Measurements from ENCODE around the gene SLC38A5.
A peak's percentile ranks its signal among the peaks of the same experiment; 100 is the strongest.
"Not testable (repeated sequence)": the region's sequence is repeated elsewhere in the genome, so short reads cannot be mapped to it uniquely, and the experiment has no call there.

Gene SLC38A5

DNA sequence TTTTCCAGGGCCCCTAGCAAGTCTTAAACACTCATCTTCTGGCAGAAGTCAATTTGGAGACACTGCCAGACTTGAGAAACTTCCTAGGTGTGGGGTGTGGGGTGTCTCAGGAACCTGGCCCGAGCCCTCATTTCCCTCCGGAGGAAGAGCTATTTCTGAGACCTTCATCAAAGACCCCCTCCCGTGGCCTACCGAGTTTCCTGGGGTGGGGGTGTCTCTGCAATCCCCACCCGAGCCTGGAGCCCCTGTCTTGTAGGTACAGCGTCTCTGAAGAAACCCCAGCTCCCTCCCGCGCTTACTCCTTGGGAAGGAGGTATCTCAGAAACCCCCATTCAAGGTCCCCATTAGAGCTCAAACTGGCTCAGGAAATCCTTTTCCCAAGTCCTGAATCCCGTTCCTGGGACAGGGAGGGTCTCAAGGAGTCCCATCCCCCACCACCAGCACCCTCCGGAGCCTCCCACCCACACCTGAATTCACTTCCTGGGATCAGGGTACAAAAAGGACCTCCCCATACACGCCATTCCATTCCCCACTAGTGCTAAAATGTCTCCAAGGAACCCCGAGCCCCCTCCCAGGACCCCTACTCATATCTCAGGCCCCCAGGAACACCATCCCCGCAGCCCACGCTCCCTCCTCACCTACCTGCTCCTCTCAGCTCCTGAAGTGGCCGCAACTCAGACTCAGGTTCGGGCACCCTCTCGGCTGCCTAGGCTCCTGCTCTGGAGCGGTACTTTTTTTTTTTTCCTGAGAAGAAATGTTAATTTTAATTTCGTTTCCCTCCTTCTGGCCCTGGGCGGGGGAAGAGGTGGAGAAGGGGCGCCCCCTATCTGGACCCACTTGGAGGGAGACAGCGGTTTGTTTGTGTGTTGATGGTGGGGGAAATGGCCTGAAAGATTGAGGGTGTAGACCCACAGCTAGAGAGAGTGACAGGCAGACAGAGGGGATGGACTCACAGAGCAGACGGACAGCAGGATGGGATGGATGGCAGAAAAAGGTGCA is 1.1 kb downstream of the SLC38A5 start:
- DNase-seq (ENCODE audit: low spot score), result peak; percentile 23

GRCh38 chrX:48468247-48468671 is 1.8 kb downstream of the SLC38A5 start:
- peak; percentile 52 for DNase-seq (ENCODE audit: low spot score)

GRCh38 chrX:48467281-48467761 is 2.7 kb downstream of the SLC38A5 start:
- DNase-seq (ENCODE audit: low spot score), result peak; percentile 12

- DNase-seq (ENCODE audit: low spot score), result peak; percentile 40
These were observed 3.4 kb downstream of the SLC38A5 start for GRCh38 chrX:48466696-48467095.

GRCh38 chrX:48465336-48465933 is 4.6 kb downstream of the SLC38A5 start:
- DNase-seq (ENCODE audit: low spot score), result peak; percentile 93

DNA sequence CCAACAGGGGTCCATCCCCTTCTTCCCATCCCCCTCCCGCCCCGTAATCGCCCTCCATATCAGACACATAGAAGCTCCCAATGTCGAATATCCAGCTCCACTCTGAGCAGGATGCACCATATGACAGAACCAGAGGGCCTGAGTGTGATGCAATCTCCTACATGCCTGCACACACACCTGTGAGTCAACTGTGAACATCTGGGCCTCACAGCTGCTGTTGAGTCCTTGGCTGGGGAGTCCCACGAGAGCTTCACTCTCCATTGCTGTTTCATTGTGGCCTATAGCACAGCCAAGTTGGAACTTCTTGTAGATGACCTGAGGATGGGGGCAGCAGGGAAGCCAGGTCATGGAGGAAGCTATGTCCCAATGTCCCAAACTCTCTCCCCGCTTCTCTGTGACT is 8.2 kb downstream of the SLC38A5 start:
- peak; percentile 45 for DNase-seq (ENCODE audit: low spot score)

- DNase-seq (ENCODE audit: low spot score), result no peak
These were observed 9.5 kb downstream of the SLC38A5 start for GRCh38 chrX:48460606-48461005.

- no peak for DNase-seq (ENCODE audit: low spot score)
These were observed 10.0 kb downstream of the SLC38A5 start for GRCh38 chrX:48460031-48460430.

DNA sequence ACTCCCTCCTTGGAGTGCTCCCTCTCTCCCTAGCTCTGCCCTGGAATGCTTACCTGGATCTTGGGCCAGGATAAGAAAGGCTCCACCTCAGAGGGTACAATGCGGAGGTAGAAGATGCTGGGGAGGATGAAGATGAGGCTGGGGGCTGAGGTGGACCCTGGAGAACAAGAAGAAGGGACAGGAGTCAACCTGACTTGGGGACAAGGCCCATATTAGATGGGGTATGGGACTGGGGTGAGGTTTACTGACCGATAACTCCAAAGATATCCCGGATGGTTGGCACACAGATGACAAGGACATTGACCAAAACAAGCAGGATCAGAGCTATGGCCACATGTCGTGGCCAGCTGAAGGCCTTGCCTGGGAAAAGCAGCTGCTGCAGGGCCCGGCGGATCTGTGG is 10.6 kb downstream of the SLC38A5 start:
- DNase-seq (ENCODE audit: low spot score), result no peak

- DNase-seq (ENCODE audit: low spot score), result no peak
These were observed 11.3 kb downstream of the SLC38A5 start for GRCh38 chrX:48458711-48459110.

DNA sequence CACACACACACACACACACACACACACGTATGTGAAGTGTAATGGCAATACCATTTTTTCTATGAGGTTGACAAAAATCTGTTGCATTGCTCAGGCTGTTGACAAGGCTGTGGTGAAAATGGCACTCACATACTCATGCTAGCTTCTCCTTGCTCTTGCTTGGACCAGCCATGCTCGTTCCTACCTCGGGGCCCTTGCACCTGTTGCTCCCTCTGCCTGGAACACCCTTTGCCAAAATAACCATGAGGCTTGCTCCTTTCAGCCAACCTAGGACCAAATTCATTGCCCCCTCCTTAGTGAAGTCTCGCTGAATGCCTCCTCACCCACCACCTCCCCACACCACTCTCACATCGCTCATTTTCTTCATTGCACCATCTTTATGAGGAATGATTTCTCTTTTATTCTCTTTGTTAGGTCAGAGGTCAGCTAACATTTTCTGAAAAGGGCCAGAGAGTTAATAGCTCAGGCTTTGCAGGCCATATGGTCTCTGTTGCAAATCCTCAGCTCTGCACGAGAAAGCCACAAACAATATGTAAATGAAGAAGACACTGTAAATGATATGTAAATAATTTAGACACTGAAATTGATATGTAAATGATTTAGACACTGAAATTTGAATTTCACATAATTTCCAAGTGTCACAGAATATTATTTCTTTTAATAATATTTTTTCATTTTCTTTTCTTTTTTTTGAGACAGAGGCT is 13.3 kb downstream of the SLC38A5 start:
- no peak for DNase-seq (ENCODE audit: low spot score)

- no peak for DNase-seq (ENCODE audit: low spot score)
These were observed 18.4 kb downstream of the SLC38A5 start for GRCh38 chrX:48451708-48452107.

DNA sequence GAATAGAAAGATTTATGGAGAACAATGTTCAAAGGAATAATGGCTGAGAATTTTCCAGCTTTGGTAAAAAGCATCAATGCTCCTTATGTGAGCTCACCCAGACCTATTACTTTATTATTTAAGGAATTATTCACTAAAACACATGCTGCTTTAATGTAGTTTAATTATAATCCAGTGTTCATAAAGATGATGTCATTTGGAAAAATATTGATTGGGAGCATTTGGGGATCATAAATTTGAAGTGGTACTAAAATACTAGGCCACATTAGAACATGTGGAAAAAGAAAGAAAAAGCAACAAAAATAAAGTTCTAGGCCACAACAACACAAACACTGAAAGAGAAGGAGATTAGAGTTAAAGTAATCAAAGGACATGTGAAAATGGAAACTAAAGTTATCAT is 20.0 kb downstream of the SLC38A5 start:
- DNase-seq (ENCODE audit: low spot score), result no peak

DNA sequence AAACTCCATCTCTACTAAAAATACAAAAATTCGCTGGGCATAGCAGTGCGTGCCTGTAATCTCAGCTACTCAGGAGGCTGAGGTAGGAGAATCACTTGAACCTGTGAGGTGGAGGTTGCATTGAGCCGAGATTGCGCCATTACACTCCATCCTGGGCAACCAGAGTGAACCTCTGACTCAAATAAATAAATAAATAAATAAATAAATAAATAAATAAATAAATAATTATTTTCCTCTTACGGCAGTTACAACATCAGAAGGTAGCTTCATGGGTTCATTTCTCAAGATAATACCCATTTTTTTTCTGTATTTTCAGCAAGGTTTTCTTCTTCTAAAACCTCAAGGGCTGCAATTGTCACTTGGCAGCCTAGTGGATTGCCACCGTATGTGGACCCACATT is 22.9 kb downstream of the SLC38A5 start:
- DNase-seq (ENCODE audit: low spot score), result not testable (repeated sequence)

- not testable (repeated sequence) for DNase-seq (ENCODE audit: low spot score)
These were observed 36.3 kb downstream of the SLC38A5 start for GRCh38 chrX:48433713-48434112.

DNA sequence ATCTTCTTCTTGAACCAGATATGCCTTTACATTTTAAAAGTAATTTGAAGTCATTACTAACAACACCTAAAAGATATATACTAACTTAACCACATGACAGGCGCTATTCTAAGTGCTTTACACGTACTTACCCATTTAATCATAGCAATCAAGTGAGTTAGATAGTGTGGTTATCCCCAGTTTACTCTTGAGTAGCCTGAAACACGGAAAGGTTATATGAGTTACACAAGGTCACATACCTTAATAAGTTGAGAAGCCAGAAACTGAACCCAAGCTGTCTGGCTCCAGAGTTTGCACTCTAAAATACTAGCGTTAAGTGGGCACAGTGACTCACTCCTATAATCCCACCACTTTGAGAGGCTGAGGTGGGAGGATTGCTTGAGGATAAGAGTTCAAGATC is 39.9 kb downstream of the SLC38A5 start:
- DNase-seq (ENCODE audit: low spot score), result not testable (repeated sequence)

- not testable (repeated sequence) for DNase-seq (ENCODE audit: low spot score)
These were observed 40.5 kb downstream of the SLC38A5 start for GRCh38 chrX:48429606-48430005.

DNA sequence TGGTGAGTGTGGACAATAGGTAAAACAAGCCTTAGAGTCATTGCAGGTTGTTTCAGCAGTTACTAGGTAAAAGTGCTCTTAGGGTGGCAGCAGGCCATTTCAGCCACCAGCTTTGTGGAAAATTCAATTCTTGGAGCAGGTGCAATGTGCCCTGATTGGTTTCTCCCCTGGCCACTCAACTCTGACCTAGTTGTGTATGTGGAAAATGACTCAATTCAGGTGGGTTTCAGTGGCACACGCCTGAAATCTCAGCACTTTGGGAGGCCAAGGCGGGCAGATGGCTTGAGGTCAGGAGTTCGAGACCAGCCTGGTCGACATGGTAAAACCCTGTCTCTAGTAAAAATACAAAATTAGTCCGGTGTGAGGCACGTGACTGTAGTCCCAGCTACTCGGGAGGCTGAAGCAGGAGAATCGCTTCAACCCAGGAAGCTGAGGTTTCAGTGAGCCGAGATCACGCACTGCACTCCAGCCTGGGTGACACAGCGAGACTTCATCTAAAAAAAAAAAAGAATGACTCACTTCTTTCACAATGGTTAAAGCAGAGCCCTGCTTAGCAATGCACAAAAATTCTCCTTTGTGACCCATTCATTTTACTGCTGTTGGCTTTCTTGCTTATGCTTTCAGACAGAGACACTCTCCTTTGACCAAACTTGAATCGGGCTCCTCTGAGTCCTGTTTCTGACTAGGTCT is 42.9 kb downstream of the SLC38A5 start:
- not testable (repeated sequence) for DNase-seq (ENCODE audit: low spot score)

DNA sequence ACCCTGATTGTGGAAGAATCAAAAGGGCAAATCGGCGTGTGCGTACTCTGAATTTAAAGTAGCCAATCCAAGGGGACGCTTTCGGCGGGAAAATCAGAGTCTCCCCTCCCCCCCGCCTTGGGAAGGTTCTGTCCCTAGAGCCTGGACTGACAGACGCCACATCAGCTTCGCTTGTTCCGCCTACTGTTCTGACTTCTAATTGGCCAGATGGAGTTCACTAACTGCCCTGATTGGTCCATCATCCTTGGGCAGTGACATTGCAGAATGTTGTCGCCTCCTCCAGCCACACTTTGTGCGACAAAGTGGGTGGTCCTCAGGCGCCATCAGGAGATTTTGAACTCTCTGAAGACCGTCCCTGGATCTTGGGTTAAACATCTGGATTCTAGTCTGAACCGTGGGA is 58.2 kb downstream of the SLC38A5 start, which contains the start of gene SSX4B:
Gene SSX4B (minus strand): TSS at position 101 of the 400 bp plus-strand sequence. CDS start 588 bp downstream, outside the sequence.
- DNase-seq (ENCODE audit: low spot score), result not testable (repeated sequence)
